TTC549 (cell line): ENCODE results near the gene DEGS1.
A peak's percentile ranks its signal among the peaks of the same experiment; 100 is the strongest.

Experiments
- FAIRE-seq: peaks from 2 replicates; lab custom pipeline; 2012; peaks lifted over from hg19 to GRCh38; lab: Jason Lieb, UNC

The DEGS1 gene

GRCh38 chr1:224182866-224183590 is at the start of gene DEGS1:
Gene DEGS1, plus strand, starts transcription at chr1:224183240. Its CDS starts 97 bp downstream, at chr1:224183337.
- no peak for FAIRE-seq

- peak; percentile 55 for FAIRE-seq
These were observed 49.2 kb upstream of the DEGS1 start for GRCh38 chr1:224133741-224134299.

GRCh38 chr1:224137518-224137917 is 45.5 kb upstream of the DEGS1 start:
- no peak for FAIRE-seq

GRCh38 chr1:224138198-224138597 is 44.8 kb upstream of the DEGS1 start:
- FAIRE-seq = no peak

DNA sequence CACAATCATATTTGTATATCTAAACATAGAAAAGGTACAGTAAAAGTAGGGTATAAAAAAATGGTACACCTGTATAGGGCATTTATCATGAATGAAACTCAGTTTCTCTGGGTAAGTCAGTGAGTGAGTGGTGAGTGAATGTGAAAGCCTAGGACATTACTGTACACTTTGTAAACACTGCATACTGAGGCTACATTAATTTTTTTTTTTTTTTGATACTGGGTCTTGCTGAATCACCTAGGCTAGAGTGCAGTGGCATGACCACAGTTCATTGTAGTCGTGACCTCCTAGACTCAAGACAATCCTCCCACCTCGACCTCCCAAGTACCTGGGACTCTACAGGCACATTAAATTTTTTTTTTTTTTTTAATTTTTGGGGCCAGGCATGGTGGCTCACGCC is 41.3 kb upstream of the DEGS1 start:
- no peak for FAIRE-seq

DNA sequence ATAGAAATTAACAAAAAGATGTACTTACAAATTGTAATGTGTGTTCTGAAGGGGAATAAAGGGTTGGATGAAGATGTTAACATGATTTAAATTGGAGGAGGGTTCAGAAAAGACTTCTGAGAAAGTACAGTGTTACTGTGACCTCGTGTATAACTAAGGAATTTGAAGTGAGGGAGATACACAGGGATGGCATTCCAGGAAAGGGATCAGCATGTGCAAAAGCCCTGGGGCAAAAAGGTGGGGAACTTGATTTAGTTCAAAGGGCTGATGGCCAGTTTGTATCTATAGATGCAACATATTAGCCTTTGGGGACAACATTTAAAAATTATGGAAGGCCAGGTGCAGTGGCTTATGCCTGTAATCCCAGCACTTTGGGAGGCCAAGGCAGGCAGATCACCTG is 33.3 kb upstream of the DEGS1 start:
- no peak for FAIRE-seq

- no peak for FAIRE-seq
These were observed 31.9 kb upstream of the DEGS1 start for GRCh38 chr1:224151117-224151516.

GRCh38 chr1:224157316-224157715 is 25.7 kb upstream of the DEGS1 start:
- no peak for FAIRE-seq

DNA sequence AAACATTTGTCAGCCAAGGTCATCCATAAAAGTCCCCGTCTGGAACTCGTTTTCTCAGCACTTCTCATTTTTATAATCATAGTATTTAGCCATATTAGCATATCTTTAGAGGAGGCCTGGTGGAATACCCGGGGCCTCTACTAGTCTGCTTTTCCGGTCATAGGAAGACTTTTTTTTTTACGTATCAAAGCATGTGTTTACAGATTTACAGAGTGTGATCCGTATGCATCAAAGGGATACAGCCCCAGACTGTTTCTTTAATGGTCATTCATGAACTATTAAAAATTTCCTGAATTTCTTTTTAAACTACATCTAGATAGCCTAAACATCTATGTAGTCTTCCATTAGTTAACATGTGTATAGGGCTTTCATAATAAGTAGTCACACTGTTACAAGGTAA is 23.5 kb upstream of the DEGS1 start:
- no peak for FAIRE-seq

GRCh38 chr1:224160171-224160682 is 22.8 kb upstream of the DEGS1 start:
- no peak for FAIRE-seq

DNA sequence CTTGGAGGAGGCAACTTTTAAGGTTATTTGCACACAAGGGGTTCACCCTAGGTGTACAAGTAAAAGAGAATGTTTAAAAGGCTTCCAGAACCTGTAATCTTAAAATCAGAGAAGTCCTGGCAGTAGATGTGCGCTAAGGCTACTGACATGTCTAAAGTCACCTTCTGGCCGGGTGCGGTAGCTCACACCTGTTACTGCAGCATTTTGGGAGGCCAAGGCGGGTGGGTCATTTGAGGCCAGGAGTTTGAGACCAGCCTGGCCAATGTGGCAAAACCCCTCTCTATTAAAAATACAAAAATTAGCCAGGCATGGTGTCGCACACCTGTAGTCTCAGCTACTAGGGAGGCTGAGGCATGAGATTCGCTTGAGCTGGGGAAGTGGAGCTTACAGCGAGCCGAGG is 20.3 kb upstream of the DEGS1 start:
- no peak for FAIRE-seq

- FAIRE-seq = no peak
These were observed 19.7 kb upstream of the DEGS1 start for GRCh38 chr1:224163311-224163710.

DNA sequence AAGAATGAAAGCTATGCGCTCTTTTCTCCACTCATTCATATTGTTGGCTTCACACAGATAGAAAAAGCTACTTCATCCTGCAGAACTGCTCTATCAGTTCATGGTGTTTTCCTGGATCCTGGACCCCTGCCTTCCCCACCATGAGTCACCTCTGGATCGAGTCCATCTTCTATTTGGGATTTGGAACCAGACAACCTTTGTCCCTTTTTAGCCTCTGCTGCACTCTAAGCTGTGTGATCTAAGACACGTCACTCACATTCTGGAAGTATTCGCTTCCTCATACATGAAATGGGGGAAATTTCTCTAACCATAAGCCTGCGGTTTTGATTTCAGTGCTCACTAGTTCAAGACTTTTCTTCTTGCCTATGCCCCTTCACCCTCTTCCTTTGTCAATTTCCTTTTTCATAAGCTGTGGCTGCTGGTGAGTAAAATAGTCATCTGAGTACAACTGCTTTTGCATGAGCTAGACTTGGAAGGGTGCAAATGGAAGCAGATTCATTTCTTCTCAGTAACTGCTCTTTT is 14.1 kb upstream of the DEGS1 start:
- FAIRE-seq = no peak

DNA sequence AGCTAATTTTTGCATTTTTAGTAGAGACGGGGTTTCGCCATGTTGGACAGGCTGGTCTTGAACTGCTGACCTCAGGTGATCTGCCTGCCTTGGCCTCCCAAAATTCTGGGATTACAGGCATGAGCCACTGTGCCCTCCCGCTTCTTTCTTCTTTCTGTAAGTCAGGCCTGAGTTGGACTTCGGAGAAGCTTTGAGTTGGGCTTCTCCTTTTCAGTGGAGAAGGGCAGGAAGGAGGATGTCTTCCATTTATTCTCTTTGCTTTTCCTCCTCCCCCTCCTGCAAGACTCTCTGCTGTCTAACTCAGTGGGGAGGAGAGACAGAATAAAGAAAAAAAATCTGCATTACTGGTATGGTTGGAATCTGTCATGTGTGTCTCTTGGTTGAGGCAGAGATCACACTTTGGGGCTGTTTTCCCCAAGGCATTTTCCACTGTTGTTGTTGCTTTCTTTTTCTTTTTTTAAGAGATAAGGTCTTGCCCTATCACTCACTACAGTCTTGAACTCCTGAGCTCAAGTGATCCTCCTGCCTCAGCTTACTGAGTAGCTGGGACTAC is 13.2 kb upstream of the DEGS1 start:
- FAIRE-seq = no peak

GRCh38 chr1:224170343-224170742 is 12.7 kb upstream of the DEGS1 start:
- no peak for FAIRE-seq

GRCh38 chr1:224170748-224171478 is 12.1 kb upstream of the DEGS1 start:
- FAIRE-seq = no peak

- FAIRE-seq = no peak
These were observed 10.8 kb upstream of the DEGS1 start for GRCh38 chr1:224172229-224172628.

- FAIRE-seq = no peak
These were observed 9.5 kb upstream of the DEGS1 start for GRCh38 chr1:224173523-224173922.

- no peak for FAIRE-seq
These were observed 7.4 kb upstream of the DEGS1 start for GRCh38 chr1:224175617-224176016.

GRCh38 chr1:224177356-224177999 is 5.6 kb upstream of the DEGS1 start:
- FAIRE-seq = no peak

DNA sequence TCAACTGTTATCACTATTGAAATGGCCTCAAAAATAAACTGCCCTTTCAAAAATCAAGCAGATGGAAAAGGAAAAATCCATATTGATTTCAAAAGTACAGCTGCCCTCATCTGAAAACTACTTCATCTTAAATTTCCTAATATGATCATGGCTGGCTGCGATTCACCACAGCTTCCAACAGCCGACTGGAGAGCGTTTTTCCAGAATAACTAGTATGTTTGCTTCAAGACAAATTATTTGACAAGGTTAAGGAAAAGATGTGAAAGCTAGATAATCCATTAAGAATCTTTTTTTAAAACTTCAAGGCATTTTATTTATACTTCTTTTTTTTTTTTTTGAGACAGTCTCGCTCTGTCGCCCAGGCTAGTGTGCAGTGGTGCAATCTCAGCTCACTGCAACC is 4.1 kb upstream of the DEGS1 start:
- no peak for FAIRE-seq

- FAIRE-seq = no peak
These were observed 2.1 kb upstream of the DEGS1 start for GRCh38 chr1:224180783-224181452.
